Activated T-cell treated with anti-CD3 and anti-CD28 coated beads for 1 hour (primary cell): ENCODE results near the gene TMEM132D.

Experiments
- DNase-seq: peaks from one replicate; pipeline ENCODE4 v3.0.0-alpha.2; 2020; ENCODE audit warnings: low read depth

The TMEM132D gene

DNA sequence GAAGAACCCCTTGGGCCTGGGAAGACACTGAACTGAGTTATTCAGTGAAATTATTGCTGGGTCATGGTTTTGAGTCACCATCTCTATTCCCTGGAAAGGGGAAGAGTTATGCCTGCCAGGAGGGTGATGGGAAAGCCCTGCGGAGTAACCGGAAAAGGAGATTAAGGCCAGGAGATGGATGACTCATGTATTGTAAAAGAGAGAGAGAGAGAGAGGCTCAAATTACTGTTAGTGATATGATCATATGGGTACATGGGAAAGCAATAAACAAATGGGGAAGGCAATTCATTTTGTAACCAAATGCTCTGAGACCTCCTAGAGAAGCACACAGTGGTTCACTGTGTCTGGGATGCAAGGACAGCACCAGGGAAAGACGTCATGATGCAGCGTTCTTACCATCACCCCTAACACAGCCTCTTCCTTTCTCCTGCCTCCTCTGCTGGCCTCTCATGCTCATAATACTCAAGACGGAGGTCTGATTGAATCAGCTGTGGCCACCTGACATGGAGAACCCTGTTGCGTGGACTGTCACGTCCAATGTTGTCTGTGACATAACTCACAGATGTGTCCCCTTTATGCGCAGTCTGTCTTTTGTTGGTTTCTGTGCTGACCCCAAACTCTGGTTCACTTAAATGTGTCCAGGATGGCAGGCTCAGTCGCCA lies 243.7 kb downstream of the TMEM132D start:
- DNase-seq, result no peak

DNA sequence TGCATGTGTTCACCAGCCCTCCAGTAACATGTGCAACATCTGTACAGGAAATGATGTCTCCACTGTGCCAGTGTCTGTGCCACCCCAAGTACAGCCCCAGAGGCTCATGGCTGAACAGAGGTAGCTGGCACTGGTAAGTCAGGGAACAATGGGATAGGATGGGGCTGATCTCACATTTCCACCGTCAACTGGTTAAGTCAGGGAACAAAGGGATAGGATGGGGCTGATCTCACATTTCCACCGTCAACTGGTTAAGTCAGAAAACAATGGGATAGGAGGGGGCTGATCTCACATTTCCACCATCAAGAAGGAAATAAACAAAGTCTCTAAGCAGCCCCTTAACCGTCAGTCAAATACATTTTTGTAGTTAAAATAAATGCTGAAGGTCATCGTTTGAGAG lies 246.6 kb downstream of the TMEM132D start:
- DNase-seq, result no peak

DNA sequence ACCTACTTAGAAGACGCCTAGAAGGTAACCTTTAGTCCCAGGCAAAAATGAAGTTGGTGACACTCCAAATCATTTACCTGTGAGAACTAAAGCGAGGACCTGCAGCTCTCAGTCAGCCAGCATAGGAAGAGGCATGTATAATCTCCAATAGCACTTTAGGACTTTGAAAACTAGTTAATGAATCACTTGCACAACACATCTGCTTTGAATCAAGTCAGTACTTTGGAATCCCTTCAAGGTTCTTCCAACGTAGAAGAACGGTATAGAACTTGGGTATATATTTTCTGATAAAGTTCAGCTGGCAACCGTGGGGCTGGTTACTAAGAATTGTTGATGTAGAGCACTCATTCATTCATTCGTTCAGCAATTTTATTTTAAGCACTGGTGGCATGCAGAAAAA lies 251.9 kb downstream of the TMEM132D start:
- no peak for DNase-seq

DNA sequence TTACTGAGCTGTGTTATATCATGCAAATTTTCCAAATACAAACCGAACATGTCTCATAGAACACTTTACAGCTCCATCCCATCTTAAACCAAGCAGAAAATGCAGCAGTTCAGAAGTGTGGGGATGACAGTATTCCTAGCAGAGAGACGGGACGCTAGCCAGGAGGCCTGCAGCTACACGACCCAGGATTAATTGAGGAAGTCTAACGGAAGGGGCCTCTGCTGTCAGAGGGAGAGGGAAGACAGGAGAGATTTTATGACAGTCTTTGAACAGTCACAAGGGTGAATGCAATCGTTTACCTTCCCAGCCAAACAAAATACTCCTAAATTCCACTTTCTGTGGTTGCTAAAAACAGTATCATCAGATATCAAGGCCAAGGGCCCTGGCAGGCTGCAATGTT lies 261.9 kb downstream of the TMEM132D start:
- DNase-seq, result no peak

DNA sequence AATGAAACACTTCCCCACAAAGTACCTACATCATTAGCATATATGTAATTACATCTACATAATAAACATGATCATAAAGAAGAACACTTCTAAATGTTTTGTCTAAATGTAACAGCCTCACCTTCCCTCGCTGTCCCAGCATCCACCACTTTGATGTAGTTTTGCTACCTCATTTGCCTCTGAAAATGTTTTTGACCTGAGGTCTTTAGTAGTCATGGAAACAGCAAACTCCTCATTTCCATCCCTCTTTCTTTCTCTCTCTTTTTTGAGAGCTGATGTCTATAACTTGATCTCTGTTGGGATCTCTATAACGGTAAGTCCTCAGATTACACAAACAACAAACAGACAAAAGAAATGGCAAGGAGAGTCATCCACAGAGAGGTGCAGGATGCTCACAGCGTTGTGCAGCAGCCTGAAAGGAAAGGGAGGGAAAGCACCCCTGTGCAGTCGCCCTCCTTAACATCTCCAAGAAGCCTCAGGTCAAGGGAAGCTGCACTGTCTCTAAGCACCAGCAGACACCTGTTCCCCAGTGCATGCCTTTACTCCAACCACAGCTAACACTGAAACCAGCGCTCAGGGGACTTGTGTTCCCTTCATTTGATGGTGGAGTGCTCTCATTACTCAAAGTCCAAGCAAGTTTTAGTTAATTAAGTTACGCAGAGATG lies 268.7 kb downstream of the TMEM132D start:
- no peak for DNase-seq

DNA sequence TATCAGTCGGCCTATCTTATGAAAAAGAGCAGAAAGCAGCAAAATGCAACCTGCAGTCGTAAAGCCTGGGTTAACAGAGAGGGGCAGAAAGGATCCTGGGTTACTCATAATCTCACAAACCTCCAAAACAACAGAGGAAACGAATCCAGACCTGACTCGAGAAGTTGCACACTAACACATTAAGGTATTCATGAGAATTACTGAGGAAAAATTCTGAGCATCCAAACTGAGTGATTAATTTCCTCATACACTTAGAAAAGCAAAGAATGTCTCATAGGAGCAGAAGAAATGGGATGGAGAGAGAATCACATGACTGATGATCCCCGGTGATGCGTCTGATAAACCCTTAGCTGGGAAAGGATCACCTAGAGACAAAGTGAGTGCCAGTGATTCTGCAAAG lies 272.5 kb downstream of the TMEM132D start:
- no peak for DNase-seq

DNA sequence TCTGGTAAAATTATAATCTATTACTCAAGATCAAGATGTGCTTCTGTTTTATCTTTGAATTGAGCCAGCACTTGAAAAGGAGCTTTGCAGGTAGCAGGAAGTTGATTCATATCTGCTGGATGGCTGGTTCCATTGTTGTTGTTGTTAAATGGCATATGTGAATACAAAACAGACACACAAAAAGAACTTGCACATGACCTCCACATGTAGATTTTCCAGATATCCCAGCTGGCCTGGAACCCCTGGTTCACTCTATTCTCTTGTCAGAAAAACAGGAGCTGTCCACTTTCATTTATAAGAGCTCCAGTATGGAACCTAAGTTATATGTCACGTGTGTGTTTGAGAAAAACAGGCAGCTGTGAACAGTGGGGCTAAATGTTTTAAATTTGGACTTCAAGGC lies 273.9 kb downstream of the TMEM132D start:
- no peak for DNase-seq

DNA sequence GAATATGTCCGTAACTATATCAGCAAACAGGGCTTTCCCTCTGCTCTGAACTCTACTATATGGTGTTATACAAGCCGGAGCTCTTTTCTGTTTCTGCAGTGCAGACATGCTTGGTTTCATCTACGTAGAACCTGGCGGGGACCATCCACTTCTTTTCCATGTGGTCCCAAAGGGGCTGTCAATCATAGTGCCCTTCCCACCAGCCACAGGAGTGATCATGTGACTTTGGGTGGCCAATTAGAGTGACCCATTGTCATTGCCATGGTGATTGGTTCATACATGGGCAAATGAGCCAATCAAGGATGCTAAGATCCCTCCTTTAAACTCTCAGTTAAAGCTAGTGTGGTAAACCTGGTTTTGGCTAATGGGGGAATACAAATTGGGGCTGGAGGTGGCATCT lies 281.3 kb downstream of the TMEM132D start:
- DNase-seq, result no peak

DNA sequence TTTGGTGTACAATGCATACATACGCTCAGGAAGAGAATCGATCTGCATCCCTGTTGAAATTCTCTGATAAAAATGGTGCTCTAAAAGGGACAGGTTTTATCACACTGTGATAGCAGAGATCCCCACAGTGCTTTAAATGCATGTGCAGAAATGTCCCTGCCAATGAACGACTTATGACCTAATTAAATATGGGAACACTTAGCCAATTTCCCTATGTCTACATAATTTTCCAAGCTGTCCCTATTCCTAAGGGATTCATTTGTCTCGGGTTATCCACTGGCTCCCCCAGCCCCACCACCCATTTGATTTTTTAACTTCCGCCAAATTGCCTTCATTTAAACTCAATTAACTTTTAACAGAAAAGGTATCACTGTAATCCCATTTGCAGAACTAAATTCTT lies 284.6 kb downstream of the TMEM132D start:
- DNase-seq, result no peak

DNA sequence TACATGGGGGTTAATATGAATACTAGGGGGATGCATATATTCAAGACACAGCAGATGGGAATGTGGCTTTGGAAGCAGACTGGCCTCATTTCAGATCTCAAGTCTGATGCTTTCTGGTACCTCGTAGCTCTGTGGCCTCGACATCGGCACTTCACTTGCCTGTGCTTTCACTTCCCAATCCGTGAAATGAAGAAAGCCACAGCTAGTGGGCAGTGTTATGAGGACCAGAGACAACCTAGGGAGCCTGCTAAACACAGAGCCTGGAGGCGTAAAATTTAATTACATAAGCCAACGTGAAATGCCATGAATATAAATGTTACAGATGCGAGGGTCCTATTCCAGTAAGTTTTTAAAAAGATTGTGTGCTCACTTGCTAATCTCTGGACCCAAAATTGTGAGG lies 286.0 kb downstream of the TMEM132D start:
- DNase-seq, result no peak

DNA sequence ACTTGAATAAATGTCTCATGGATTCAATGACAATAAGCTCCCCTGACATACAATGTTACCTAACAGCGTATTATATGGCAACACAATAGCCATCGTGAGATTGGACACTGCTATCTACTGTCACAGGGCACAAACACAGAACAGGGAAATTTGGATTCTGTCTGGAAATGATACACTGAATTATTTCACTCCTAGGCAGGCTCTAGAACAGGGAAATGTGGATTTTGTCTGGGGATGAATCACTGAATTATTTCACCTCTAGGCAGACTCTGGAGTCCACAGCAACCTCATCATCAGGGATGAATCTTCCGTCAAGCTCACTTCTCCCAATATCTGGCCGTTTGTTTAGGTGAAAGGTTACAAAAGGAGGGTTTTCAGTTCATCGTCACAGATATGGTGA lies 288.8 kb downstream of the TMEM132D start:
- no peak for DNase-seq

DNA sequence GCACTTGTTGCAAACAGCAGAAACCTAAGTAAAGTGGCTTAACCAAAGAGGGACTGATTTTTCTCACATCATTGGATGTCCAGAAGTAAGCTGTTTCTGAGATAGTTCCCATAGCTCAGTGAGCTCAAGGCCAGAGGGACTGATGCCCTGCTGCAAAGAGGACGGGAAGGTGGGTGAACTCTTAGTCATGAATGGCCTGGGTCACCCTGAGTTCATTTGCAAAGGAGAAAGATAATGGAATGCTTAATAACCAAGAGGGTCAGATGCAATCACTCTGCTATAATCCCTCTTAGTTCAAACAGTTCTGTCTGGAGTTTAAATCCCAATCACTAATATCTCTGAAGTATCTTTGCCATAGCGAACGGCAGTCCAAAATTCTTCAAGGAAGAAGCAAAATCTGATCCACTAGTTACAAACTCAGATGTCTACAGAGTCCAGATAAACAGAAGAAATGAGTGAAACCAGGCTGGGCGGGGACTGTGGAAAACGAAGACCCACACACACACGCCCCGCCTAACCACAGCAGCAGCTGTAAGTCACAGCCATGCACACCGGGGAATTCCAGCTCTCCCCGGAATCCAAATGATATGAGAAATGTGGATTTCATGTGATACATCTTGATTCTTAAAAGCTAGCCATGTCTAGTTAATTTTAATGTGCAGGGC lies 289.5 kb downstream of the TMEM132D start:
- no peak for DNase-seq

DNA sequence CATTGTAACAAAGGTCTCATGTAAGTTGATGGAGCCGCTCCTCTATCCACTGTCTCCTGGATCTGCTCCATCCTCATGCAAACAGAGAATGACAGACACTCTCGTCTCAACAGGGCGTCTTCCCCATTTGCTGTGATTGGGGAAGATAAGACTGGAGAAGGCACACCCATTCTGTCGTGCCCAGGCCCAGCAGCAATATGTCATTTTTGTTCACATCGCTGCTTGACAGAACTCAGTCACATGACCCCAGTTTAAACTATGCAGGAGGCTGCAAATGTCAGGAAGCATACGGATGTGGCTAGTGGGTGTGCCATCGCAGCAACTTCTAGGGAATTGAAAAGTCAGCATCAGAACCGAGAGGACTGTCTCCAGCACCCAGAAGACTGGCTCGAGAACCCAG lies 290.5 kb downstream of the TMEM132D start:
- DNase-seq, result no peak

DNA sequence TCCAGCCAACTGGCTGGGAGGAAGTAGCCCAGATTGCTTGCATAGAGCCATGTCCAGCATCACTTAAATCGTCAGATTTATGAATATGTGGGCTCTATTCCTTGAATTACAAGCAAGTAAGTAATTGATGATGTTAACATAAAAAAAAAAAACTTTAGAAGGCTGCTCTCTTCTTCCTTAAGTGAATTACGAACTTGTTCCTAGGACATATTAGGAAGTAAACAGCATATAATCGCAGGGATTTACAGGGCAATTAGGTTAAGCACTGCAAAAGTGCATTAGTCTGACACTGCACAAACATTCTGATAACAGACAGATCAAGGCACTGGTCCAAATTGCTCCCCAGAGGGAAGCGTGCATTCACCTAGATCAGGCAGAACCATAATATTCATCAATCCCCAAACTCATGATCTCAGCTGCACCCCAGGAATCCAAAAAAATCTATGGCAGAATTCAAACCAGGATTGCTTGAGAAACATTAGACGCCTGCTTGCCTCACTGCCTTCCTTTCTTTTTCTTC lies 293.2 kb downstream of the TMEM132D start:
- DNase-seq, result no peak

DNA sequence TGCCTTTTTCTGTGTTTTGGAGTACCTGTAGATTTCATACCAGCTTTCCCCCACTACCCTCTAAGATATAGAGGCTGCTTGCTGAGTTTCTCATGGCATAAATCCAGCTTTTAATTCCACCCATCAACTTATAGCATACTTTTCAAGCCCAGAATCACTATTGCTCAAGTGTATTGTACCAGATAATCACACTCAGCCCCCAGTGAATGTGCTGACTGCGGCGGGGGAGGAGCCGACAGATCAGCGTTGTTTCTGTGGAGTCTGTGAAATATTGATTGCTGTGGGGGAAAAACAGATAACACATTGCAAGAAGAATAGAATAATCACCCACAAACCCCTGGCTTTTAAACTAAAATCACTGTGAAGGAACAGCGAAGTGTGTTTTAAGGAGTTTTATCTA lies 296.1 kb downstream of the TMEM132D start:
- no peak for DNase-seq

DNA sequence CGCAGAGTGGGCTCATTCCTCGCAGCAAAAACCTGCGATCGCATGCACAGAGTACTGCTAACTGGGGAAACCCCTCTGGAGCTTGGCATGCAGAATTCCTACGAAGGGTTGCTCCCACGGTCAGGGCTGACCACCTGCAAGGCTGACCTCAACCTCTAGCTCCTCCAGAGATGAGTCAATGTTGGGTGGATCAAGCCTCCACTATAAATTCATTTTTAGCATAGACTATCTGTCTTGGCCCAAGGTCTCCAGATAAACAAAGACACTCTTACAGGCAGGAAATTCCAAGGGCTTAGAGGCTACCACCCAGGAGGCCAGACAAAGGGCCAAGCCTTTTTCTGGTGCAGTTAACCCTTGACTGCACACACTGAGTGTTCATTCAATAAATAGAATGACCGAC lies 296.5 kb downstream of the TMEM132D start:
- DNase-seq, result no peak

DNA sequence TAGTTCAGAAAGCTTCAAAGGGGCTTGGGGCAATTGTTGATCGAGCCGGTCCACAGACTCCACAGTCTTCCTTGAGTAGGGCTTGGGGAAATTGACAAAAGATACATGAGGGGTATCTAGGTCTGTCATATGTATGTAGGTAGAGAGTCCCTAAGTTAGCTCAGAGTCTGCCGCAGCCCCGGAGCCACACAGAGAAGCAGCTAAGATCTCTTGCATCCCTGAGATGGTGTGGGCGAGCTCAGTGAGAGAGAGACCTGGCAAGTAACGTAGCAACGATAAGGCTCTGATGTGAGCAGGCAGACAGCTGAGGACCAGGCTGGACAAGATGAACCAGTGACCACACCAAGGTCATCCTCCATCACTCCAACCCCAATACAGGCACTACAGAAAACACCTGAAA lies 297.6 kb downstream of the TMEM132D start:
- no peak for DNase-seq

DNA sequence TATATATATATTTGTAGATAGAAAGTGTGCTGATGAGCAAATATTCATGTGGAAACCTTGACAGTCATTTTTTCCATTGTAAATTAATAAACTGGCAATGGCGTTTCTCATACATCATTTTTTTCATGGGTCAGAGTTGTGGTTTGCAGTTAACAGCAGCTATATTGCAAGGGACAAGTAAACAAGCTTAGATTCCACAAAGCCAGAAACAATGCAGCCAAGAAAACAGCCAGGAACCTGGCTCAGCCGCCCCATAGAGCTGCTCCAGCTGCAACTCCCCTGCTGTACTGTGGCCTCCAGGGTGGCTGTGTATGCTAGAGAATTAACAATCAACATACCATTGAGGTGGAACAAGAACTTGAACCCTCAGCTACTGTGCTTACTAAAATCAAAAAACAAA lies 298.2 kb downstream of the TMEM132D start:
- no peak for DNase-seq

DNA sequence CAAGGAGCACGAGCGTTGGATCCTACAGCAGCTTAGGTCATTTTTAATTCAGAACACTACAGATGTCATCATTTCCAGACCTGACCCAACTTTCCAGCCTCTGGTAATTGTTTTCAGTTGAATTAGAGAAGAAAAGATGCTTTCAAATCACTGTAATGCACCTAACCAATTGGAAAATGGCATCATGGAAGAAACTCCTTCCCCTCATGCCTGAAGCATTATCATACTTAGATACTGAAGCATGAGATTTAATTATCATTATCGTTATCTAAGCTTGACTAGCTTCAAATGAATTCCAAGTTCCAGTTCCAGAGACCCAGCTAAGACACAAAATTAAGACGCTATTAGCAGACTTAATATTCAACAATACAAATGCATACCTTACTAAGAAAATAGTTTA lies 299.3 kb downstream of the TMEM132D start:
- no peak for DNase-seq

DNA sequence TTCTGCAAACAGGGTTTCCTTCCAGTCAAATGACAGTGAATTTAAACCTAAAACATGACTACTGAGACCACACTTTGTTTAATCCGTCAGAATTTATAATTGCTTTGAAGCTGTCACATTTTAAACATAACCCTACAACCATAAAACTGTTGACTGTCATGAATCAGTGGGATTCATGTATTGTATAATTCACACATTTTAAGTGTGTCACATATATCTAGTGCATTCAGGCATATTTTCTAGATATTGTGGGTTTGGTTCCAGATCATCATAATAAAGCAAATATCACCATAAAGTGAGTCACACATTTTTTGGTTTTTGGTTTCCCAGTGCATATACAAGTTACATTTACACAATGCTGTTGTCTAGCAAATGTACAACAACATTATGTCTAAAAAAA lies 304.4 kb downstream of the TMEM132D start:
- no peak for DNase-seq

DNA sequence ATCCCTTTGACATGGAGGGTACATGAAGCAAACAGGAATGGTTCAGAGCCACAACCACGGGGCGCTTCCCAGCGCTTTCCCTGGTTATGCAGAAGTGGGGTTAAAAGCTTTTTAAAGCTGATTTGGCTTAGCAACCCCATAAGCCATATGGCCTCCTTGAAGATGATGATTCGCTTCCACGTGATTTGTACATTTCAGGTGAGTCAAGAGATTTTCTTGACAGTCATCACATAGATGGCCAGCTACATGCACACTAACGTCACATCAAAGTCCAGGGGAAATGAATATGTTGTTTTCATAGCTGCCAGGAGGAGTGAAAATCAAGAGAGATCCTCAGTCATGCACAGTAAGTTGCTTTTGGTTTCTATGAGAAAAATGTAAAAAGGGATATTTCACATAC lies 309.7 kb downstream of the TMEM132D start:
- no peak for DNase-seq

DNA sequence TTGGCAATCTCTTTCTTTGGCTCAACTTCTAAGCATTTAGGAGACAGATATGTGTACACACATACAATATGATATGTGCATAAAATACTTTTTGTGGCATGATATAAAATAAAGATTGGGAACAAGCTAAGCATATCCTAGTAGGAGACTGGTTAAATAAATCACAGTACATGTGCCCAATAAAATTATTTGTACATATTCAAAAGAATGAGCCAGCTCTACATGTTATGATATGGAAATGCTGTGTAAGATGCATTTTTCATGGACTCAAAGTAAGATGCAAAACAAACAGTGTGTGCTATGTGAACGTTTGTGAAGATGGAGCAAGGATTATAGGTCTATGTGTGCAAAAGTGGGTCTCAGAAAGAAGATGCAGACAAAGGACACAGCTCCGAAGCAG lies 311.4 kb downstream of the TMEM132D start:
- no peak for DNase-seq

DNA sequence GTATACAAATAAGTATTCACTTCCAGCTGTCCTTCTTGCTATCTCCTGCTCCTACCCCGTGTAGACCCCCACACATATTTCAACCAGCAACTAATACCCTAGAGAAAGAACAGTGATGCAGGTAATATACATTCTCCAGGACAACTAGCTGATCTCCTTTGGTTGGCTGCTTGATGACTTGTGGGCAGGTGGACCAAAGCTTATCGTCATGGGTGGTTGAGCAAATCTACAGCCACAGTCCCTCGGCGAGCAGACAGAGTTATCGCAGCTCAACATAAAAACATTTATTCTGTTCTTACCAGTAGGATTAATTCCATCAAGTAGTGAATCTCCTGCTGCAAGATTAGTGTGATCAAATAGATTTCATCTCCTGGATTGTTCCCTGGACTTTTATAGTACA lies 314.3 kb downstream of the TMEM132D start:
- no peak for DNase-seq
